CD4-positive, alpha-beta T cell treated with Interleukin-12 subunit alpha and Interleukin-12 subunit beta, for 1 hour (primary cell): Measurements from ENCODE around the gene ZNF880.
"Not testable (repeated sequence)": the region's sequence is repeated elsewhere in the genome, so short reads cannot be mapped to it uniquely, and the experiment has no call there.

Experiments
- DNase-seq: peaks from one replicate; pipeline ENCODE4 v3.0.0-alpha.2; 2020

ZNF880 gene

DNA sequence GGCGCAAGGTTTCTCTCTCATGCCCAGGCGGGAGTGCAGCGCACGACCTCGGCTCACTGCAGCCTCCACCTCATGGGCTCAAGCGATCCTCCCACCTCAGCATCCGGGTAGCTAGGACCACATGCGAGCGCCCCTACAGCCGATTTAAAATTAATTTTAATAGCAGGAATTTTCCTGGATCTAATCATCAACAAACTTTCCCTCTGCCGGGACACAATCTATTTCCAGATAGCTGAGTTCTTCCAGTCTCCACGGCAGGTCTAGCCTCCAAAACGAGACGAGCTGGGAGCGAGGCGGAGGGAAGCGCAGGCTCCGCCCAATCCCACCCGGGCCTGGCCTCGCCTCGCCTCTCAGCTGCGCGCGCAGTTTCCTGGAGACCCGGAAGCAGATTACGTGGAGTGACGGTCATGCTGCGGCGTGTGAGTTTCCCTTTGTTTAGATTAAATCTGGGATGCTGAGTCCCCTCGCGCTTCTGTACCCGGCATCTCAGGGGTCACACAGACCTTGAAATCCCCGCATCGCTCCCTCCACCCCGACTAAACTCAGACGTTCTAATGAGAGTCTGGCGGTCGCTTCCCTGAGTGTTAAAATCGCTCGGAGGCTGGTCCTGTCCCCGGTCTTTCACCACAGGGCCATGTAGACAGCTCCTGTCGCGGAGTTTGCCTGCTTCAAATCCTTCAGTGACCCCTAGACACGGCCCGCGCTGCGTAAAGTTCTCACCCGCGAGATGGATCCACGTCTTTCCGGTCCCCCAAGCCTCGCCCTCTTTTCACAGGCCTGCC lies at the start of gene ZNF880:
ZNF880 (plus strand) TSS at position 365 of the 782 bp plus-strand sequence; CDS start at position 408, 43 bp downstream.
- DNase-seq, result peak; percentile 90

DNA sequence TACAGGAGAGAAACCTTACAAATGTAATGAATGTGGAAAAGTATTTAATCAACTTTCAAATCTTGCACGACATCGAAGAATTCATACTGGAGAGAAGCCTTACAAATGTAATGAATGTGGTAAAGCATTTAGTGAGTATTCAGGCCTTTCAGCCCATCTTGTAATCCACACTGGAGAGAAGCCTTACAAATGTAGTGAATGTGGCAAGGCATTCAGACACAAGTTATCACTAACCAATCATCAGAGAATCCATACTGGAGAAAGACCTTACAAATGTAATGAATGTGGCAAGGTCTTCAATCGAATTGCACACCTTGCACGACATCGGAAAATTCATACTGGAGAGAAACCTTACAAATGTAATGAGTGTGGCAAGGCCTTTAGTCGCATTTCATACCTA lies 47.3 kb upstream of the ZNF880 start:
- no peak for DNase-seq

GRCh38 chr19:52331757-52332156 lies 38.0 kb upstream of the ZNF880 start:
- DNase-seq, result no peak

DNA sequence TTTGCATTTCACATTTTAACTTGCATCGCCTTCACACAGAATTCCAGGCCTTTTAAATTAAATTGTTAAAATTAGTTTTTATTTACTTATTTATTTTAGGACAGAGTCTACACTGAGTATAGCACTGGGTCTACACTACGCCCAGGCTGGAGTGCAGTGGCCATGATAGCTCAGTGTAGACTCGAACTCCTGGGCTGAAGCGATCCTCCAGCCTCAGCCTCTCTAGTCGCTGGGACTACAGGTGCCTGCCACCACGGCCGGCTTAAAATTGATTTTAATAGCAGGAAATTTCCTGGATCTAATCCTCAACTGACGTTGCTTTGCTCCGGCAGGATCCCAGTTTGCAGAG lies 34.0 kb upstream of the ZNF880 start:
- no peak for DNase-seq

DNA sequence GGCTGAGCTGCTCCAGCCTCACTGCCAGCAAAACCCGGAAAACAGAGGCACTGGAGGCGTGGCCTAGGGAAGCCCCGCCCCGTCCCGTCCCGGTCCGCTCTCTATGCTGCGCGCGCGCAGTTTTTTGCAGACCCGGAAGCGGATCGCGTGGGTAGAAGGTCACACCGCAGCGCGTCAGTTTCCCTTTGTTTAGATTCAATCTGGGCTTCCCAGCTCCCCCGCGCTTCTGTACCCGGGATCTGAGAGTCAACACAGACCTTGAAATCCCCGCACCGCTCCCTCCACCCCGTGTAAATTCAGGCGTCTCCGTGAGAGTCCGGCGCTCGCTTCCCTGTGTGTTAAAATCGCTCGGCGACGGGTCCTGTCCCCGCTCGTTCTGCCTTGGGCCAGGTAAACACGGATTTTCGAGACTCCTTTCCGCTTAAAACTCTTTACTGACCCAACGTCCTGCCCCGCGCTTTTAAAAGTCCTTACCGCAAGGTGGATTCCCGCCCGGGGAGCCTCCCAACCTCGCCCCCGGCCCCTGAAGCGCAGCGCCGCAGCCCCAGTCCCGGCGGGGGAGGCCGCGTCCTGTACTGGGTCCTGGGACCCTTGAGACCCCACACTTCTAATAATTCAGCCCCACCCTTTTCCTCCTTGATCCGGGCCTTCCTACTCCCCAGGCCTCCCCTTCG lies 33.5 kb upstream of the ZNF880 start, which contains the start of gene ZNF610:
ZNF610 (plus strand) TSS at position 127 of the 674 bp plus-strand sequence. CDS start 12,930 bp downstream, outside the sequence.
- DNase-seq, result peak; percentile 86

- DNase-seq, result no peak
These were observed 32.8 kb upstream of the ZNF880 start for GRCh38 chr19:52336791-52337381.

- not testable (repeated sequence) for DNase-seq
These were observed 30.7 kb upstream of the ZNF880 start for GRCh38 chr19:52339022-52339421.

GRCh38 chr19:52343548-52343947 lies 26.2 kb upstream of the ZNF880 start:
- DNase-seq, result peak; percentile 64

- no peak for DNase-seq
These were observed 24.6 kb upstream of the ZNF880 start for GRCh38 chr19:52345162-52345561.

DNA sequence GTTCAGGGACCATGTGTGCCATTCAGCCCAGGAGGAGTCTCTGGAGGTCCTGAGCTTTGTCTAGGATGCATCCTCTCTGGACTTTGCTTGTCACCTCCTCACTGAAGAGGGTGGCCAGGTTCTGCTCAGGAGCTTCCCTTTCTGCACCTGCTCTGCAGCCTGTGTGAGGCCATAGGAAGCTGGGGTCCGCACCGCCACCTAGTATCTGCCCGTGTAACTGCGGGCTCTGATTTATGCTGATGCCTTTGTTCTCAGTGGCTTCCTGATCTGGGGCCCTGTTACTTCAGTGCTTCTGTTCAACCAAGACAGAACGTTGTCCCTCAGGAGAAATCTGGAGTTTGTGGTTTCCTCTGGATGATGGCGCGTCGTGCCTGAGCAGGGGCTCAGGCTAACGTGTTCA lies 18.2 kb upstream of the ZNF880 start:
- DNase-seq, result no peak

- no peak for DNase-seq
These were observed 3.3 kb upstream of the ZNF880 start for GRCh38 chr19:52366414-52366824.

DNA sequence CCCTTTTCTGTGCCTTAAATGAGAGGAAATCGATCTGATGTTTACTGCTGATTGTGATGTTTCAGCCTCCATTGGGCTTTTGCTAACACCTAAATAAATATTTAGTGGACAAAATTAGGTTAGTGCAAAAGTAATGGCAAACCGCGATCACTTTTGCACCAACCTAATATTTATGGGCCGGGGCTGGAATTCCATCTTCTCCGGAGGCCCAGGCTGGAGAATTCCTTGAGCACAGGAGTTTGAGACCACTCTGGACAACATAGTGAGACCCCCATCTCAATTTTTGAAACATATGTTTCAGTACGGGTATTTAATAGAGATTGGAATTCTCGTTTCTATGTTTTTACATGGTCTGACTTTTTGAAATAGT lies 603 bp downstream of the ZNF880 start:
- DNase-seq, result no peak

DNA sequence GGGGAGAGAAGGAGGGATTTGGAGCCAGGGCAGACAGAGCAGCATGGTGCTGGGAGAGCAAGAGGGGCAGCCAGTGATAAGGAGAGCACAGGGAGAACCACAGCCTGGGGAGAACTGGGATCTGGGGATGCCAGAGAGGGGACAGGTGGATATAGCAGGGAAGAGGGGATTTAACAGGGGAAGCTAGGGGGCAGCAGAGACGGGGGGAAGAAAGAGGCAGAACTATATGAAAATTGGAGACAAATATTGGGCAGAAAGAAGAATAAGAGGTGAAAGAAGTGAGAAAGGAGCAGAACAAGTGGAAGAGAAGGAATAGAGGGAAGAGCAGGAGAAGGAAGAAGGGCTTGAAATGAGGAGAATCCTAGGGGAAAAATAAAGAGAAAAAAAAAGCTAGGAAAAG lies 21.4 kb downstream of the ZNF880 start:
- DNase-seq, result no peak

- DNase-seq, result peak; percentile 92
These were observed 27.8 kb downstream of the ZNF880 start, which contains the start of gene ZNF528 for GRCh38 chr19:52397310-52398080. Gene ZNF528 (plus strand): TSS chr19:52397849. CDS start chr19:52402014, 4,165 bp downstream.

GRCh38 chr19:52398081-52398441 lies 28.3 kb downstream of the ZNF880 start:
- DNase-seq, result no peak

DNA sequence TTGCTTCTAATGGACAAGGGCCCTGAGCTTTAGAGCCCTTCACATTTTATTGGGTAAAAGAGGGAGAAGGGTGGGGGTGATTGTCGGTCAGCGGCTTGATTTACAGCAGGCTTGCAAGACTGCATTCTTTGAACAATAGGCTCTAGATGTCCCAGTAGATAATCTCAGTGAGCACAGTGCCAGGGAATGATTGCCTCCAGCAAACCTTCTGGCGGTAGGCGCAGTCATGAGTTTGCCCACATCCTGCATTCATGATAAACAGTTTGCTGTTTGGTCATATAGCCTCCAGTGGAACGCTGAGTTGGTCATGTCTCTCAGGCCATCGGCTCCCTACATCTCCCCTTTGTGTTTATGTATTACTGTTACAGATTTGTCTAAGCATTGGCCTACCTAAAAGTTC lies 40.6 kb downstream of the ZNF880 start:
- DNase-seq, result no peak

GRCh38 chr19:52415711-52416110 lies 46.0 kb downstream of the ZNF880 start:
- no peak for DNase-seq

- DNase-seq, result no peak
These were observed 59.2 kb downstream of the ZNF880 start, which contains the start of gene ZNF534 for GRCh38 chr19:52428937-52429336. Gene ZNF534 (plus strand): TSS chr19:52429148. CDS start chr19:52431475, 2,327 bp downstream.
